ENCODE data around the gene MED13L. TPM values are rescaled to one million over a fixed set of nuclear protein-coding genes. Genes with fewer than 3 reads are reported as not detected.

MED13L gene
- total and polyA plus RNA-seq, 8 donors = 92.4 to 123 (median 97.0) TPM

DNA sequence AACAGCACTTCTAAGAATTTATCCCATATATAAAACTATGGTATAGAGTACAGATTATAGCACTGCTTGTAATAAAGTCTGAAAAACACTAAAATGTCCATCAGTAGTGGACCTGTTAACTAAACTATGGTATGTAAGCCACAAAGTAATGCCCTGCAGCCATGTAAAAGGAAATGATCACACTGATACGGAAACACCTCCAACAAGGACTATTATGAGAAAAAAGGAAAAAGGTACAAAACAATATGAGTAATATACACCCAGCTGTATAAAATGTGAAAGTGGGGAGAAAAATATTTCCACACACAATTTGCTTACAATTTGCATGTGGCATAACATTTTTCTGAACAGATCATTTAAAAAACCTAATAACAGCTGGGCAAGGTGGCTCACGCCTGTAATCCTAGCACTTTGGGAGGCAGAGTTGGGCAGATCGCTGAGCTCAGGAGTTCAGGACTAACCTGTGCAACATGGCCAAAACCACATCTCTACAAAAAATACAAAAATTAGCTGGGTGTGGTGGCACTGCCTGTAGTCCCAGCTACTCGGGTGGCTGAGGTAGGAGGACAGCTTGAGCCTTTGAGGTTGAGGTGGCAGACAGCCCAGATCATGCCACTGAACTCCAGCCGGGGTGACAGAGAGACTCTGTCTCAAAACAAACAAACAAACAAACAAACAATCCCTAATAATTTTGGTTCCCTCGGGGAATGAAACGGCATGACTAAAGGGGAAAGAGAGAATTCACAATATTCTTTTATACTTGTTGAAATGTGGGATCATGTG is 250.5 kb downstream of the MED13L start:
- Histone ChIP-seq H3K4me1 (peaks cover 0 to 3% of the 10 kb centered on the region in 2 donors), H3K4me3 (no peak overlapping the region), H3K36me3 (no peaks in the 10 kb centered on the region), H3K9me3 (no peaks in the 10 kb centered on the region), H3K27me3 (no peaks in the 10 kb centered on the region), H3K27ac (no peak overlapping the region)
- intact Hi-C loops (cut with DNase I) = no loop called here
- ATAC-seq (no peak), DNase-seq (no peak)
- TF ChIP-seq, protein P1, sequence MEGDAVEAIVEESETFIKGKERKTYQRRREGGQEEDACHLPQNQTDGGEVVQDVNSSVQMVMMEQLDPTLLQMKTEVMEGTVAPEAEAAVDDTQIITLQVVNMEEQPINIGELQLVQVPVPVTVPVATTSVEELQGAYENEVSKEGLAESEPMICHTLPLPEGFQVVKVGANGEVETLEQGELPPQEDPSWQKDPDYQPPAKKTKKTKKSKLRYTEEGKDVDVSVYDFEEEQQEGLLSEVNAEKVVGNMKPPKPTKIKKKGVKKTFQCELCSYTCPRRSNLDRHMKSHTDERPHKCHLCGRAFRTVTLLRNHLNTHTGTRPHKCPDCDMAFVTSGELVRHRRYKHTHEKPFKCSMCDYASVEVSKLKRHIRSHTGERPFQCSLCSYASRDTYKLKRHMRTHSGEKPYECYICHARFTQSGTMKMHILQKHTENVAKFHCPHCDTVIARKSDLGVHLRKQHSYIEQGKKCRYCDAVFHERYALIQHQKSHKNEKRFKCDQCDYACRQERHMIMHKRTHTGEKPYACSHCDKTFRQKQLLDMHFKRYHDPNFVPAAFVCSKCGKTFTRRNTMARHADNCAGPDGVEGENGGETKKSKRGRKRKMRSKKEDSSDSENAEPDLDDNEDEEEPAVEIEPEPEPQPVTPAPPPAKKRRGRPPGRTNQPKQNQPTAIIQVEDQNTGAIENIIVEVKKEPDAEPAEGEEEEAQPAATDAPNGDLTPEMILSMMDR (IDR thresholded peaks at IDR 0.05) = no peak

DNA sequence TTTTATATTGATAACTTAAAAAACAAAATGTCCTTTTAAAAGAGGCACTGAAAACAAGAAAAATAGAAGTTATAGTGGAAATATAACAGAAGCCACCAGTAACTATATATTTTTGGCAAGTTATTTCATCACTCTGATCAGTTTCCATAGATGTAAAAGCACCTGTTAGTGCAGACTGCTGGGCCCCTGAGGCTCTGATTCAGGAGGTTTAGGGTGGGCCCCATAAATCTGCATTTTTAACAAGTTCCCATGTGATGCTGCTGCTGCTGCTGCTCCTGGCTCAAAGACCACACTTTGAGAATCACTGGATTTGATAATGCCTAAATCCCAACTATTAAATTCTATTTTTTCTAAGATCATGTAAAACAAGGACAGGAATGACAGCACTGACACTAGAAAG is 251.1 kb downstream of the MED13L start:
- TF ChIP-seq, protein P1 (IDR thresholded peaks at IDR 0.05) = no peak

DNA sequence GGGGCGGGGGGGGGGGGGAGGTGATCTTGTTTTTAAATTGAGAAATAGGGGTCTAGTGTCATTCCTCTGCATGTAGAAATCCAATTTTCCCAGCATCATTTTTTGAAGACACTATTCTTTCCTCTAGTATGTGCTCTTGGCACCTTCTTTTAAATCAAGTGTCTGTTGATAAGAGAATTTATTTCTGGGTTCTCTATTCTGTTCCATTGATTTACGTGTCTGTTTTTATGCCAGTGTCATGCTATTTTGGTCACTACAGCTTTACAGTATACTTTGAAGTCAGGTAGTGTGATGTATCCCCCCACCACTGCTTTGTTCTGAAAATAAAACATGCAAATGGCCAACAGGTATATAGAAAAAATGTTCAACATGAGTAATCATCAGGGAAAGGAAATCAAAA is 252.7 kb downstream of the MED13L start:
- no peaks in the 10 kb centered on the region for H3K9me3 ChIP-seq
- DNase-seq = no peak
- H3K36me3 ChIP-seq = no peaks in the 10 kb centered on the region
- H3K4me3 ChIP-seq = no peak overlapping the region
- H3K27ac ChIP-seq = no peak overlapping the region
- H3K4me1 ChIP-seq = peaks cover 0 to 3% of the 10 kb centered on the region in 2 donors
- TF ChIP-seq, protein P1 (IDR thresholded peaks at IDR 0.05) = no peak
- H3K27me3 ChIP-seq = no peaks in the 10 kb centered on the region
- intact Hi-C loops (cut with DNase I) = no loop called here
- no peak for ATAC-seq

More for the DNA sequence above, 251.1 kb downstream of the MED13L start:
- intact Hi-C loops (cut with DNase I) = no loop called here
- Histone ChIP-seq H3K27ac (no peak overlapping the region), H3K27me3 (no peaks in the 10 kb centered on the region), H3K36me3 (no peaks in the 10 kb centered on the region), H3K4me1 (peaks cover 0 to 3% of the 10 kb centered on the region in 2 donors), H3K4me3 (no peak overlapping the region), H3K9me3 (no peaks in the 10 kb centered on the region)
- DNase-seq (no peak), ATAC-seq (no peak)

DNA sequence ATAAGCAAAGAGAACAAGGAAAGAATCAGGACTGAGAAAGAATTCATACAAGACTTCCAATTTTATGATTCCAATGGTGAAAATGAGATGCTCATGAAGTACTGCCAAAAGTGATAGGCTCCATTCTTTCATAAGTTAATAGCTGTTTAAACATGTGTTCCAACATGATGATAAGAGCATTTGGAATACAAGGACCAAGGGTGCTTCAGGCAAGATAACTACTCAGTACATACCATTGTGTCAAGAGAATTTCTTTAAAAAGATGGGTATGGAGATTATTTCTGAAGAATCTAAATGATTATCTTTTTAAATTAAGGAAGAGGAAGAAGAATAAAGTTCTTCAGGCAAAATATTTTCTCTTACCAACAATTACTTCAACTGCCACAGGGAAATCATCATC is 258.1 kb downstream of the MED13L start:
- Histone ChIP-seq H3K27ac (no peak overlapping the region), H3K36me3 (peaks cover 0 to 32% of the 10 kb centered on the region in 2 donors), H3K27me3 (no peaks in the 10 kb centered on the region), H3K9me3 (no peaks in the 10 kb centered on the region), H3K4me3 (no peak overlapping the region), H3K4me1 (peaks cover 0 to 7% of the 10 kb centered on the region in 2 donors)
- TF ChIP-seq, protein P1 (IDR thresholded peaks at IDR 0.05) = no peak
- ATAC-seq = no peak
- intact Hi-C loops (cut with DNase I) = loop anchor here in 1 of 2 donors (10.0 kb wide), 1 partner anchor 215 kb away; no protein-coding TSS in a partner anchor
- DNase-seq = no peak

DNA sequence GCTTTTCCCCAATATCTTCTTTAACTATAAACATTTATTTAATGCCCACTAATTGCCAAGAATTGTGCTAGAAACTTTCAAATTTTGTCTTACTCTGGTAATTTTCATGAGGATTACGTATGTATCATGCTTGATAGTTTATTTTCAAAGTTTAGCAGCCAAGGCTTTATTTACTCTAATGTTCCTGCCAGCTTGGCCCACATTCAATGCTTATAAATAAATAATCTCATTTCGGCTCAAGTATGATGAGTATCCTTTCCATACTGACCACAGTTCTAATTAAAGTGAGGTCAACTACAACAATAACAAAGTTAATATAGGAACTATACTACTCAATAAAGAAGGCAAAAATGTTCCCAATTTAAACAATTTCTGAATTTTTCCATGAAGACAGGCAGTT is 259.2 kb downstream of the MED13L start:
- intact Hi-C loops (cut with DNase I) = loop anchor here in 1 of 2 donors (10.0 kb wide), 1 partner anchor 217 kb away; no protein-coding TSS in a partner anchor
- Histone ChIP-seq H3K9me3 (no peaks in the 10 kb centered on the region), H3K27ac (no peak overlapping the region), H3K36me3 (peaks cover 0 to 42% of the 10 kb centered on the region in 2 donors), H3K4me3 (no peak overlapping the region), H3K4me1 (peaks cover 0 to 7% of the 10 kb centered on the region in 2 donors), H3K27me3 (no peaks in the 10 kb centered on the region)
- no peak for ATAC-seq
- peak in 1 of 4 donors; percentile 44 for DNase-seq
- TF ChIP-seq, protein P1 (IDR thresholded peaks at IDR 0.05) = no peak

Measured in left lung (tissue), 10 donors.